Neural progenitor cell (in vitro differentiated cells): ENCODE results near the gene GSDME. TPM values are rescaled to one million over a fixed set of nuclear protein-coding genes. Genes with fewer than 3 reads are reported as not detected.
A peak's percentile ranks its signal among the peaks of the same experiment; 100 is the strongest.

Experiments used
- DNase-seq: peaks from one replicate; pipeline ENCODE4 v3.0.0-alpha.2; 2016; ENCODE audit warnings: low spot score
- H2AFZ ChIP-seq: fragments of 200-600 bp; sonication (generic); replicated peaks from 2 replicates; pipeline ENCODE4 v1.6.1; 2016; ENCODE audit warnings: antibody characterized with exemption
- H3F3A ChIP-seq: fragments of 200-600 bp; sonication (generic); 2 replicates; pipeline ENCODE4 v1.6.1; 2016; ENCODE audit warnings: antibody characterized with exemption, low read depth
- H3K27ac ChIP-seq: fragments of 200-600 bp; sonication (generic); 2 replicates; pipeline ENCODE4 v1.5.1; 2016; ENCODE audit warnings: mild to moderate bottlenecking
- H3K27me3 ChIP-seq: fragments of 200-600 bp; sonication (generic); 2 replicates; pipeline ENCODE4 v1.6.1; 2016; ENCODE audit warnings: mild to moderate bottlenecking, moderate library complexity
- H3K36me3 ChIP-seq: fragments of 200-600 bp; sonication (generic); 2 replicates; pipeline ENCODE4 v1.5.1; 2016
- H3K4me1 ChIP-seq: fragments of 200-600 bp; sonication (generic); 2 replicates; pipeline ENCODE4 v1.6.1; 2016; ENCODE audit warnings: mixed run types
- H3K4me2 ChIP-seq: fragments of 200-600 bp; sonication (generic); 2 replicates; pipeline ENCODE4 v1.6.1; 2016
- H3K4me3 ChIP-seq: fragments of 200-600 bp; sonication (generic); 2 replicates; pipeline ENCODE4 v1.5.1; 2016
- H3K79me2 ChIP-seq: fragments of 200-600 bp; sonication (generic); 2 replicates; pipeline ENCODE4 v1.6.1; 2016; ENCODE audit warnings: low read depth
- H3K9ac ChIP-seq: fragments of 200-600 bp; sonication (generic); 2 replicates; pipeline ENCODE4 v1.6.1; 2016
- H3K9me3 ChIP-seq: fragments of 200-600 bp; sonication (generic); 2 replicates; pipeline ENCODE4 v1.5.1; 2016; ENCODE audit warnings: low read depth
- H4K20me1 ChIP-seq: fragments of 200-600 bp; sonication (generic); 2 replicates; pipeline ENCODE4 v1.6.1; 2016; ENCODE audit warnings: low read depth
- H3K27ac Mint-ChIP-seq: 3 replicates; pipeline ENCODE4 v1.8.0; 2021; ENCODE audit warnings: mixed read lengths
- H3K27me3 Mint-ChIP-seq: 2 replicates; pipeline ENCODE4 v1.8.0; 2022; ENCODE audit warnings: low read depth, mild to moderate bottlenecking, inconsistent platforms, moderate library complexity, mixed read lengths; ENCODE audit not compliant: insufficient read depth
- H3K36me3 Mint-ChIP-seq: 3 replicates; pipeline ENCODE4 v1.8.0; 2021; ENCODE audit warnings: mixed read lengths
- H3K4me1 Mint-ChIP-seq: 3 replicates; pipeline ENCODE4 v1.8.0; 2021; ENCODE audit warnings: mixed read lengths
- H3K4me3 Mint-ChIP-seq: 3 replicates; pipeline ENCODE4 v1.8.0; 2021; ENCODE audit warnings: mild to moderate bottlenecking, moderate library complexity, mixed read lengths
- H3K9me3 Mint-ChIP-seq: 3 replicates; pipeline ENCODE4 v1.8.0; 2020; ENCODE audit warnings: mixed read lengths
- CTCF ChIP-seq: fragments of 200-600 bp; sonication (generic); IDR thresholded peaks from 2 replicates; pipeline ENCODE4 v1.5.1; 2017; ENCODE audit warnings: antibody characterized with exemption, mild to moderate bottlenecking
- EZH2 ChIP-seq: fragments of 200-600 bp; sonication (generic); IDR thresholded peaks from 2 replicates; pipeline ENCODE4 v1.6.1; 2017; ENCODE audit warnings: antibody characterized with exemption, mild to moderate bottlenecking, moderate library complexity
- EZH2phosphoT487 ChIP-seq: fragments of 200-600 bp; sonication (generic); IDR thresholded peaks from 2 replicates; pipeline ENCODE4 v1.6.1; 2017; ENCODE audit warnings: antibody characterized with exemption
- total RNA-seq: library from RNA; depleted of rRNA; stranded (reverse); fragments of >200 nt; gene quantifications from 2 replicates; pipeline ENCODE4 v1.2.3, GENCODE V29; 2015; ENCODE audit warnings: low replicate concordance

Gene GSDME
- total RNA-seq, 1 donor from 2014 or later: 15.5 TPM

- no peak overlapping the region for H3K4me2 ChIP-seq
- Mint-ChIP-seq H3K27ac (no peak overlapping the region), H3K36me3 (peaks cover 16% of the 10 kb centered on the region), H3K4me1 (peaks cover 10% of the 10 kb centered on the region), H3K27me3 (no peaks in the 10 kb centered on the region), H3K9me3 (peaks cover 7% of the 10 kb centered on the region), H3K4me3 (no peak overlapping the region)
- no peak overlapping the region for H3K27ac ChIP-seq
- no peaks in the 10 kb centered on the region for H3K79me2 ChIP-seq
- H3K9ac ChIP-seq: no peak overlapping the region
- no peak overlapping the region for H2AFZ ChIP-seq
- no peak overlapping the region for H3K4me3 ChIP-seq
- no peak for DNase-seq
- TF ChIP-seq EZH2phosphoT487 (no peak), CTCF (no peak), EZH2 (no peak)
- H3K27me3 ChIP-seq: no peaks in the 10 kb centered on the region
- H3K9me3 ChIP-seq: no peaks in the 10 kb centered on the region
- H3K4me1 ChIP-seq: peaks cover 13% of the 10 kb centered on the region
- no peaks in the 10 kb centered on the region for H4K20me1 ChIP-seq
- no peaks in the 10 kb centered on the region for H3F3A ChIP-seq
- no peaks in the 10 kb centered on the region for H3K36me3 ChIP-seq
Observed at GRCh38 chr7:24657980-24658379, 99.3 kb downstream of the GSDME start.

GRCh38 chr7:24656608-24657007 lies 100.7 kb downstream of the GSDME start:
- Mint-ChIP-seq H3K9me3 (peaks cover 7% of the 10 kb centered on the region), H3K4me1 (peaks cover 10% of the 10 kb centered on the region), H3K36me3 (peaks cover 16% of the 10 kb centered on the region), H3K27ac (no peak overlapping the region), H3K27me3 (no peaks in the 10 kb centered on the region), H3K4me3 (no peak overlapping the region)
- H3K4me1 ChIP-seq: peaks cover 13% of the 10 kb centered on the region
- no peak for TF ChIP-seq EZH2
- TF ChIP-seq CTCF: no peak
- no peak for TF ChIP-seq EZH2phosphoT487
- no peaks in the 10 kb centered on the region for H3K79me2 ChIP-seq
- peak overlapping the region; percentile 36 for H3K27ac ChIP-seq
- H3K4me2 ChIP-seq: peak overlapping the region; percentile 45
- H3K9me3 ChIP-seq: no peaks in the 10 kb centered on the region
- no peaks in the 10 kb centered on the region for H3K27me3 ChIP-seq
- no peak overlapping the region for H3K9ac ChIP-seq
- no peak overlapping the region for H2AFZ ChIP-seq
- no peak overlapping the region for H3K4me3 ChIP-seq
- H4K20me1 ChIP-seq: no peaks in the 10 kb centered on the region
- no peaks in the 10 kb centered on the region for H3F3A ChIP-seq
- peak; percentile 68 for DNase-seq
- H3K36me3 ChIP-seq: no peaks in the 10 kb centered on the region

- Histone ChIP-seq H3K9ac (no peak overlapping the region), H3K4me2 (no peak overlapping the region), H3K9me3 (no peaks in the 10 kb centered on the region), H4K20me1 (no peaks in the 10 kb centered on the region), H3K27me3 (no peaks in the 10 kb centered on the region), H2AFZ (no peak overlapping the region), H3F3A (no peaks in the 10 kb centered on the region), H3K36me3 (no peaks in the 10 kb centered on the region), H3K4me1 (peaks cover 13% of the 10 kb centered on the region), H3K4me3 (no peak overlapping the region), H3K79me2 (peaks cover 2% of the 10 kb centered on the region), H3K27ac (no peak overlapping the region)
- no peak overlapping the region for H3K27ac Mint-ChIP-seq
- peaks cover 15% of the 10 kb centered on the region for H3K36me3 Mint-ChIP-seq
- H3K4me1 Mint-ChIP-seq: peaks cover 10% of the 10 kb centered on the region
- no peak for TF ChIP-seq EZH2
- no peak for TF ChIP-seq CTCF
- no peak for TF ChIP-seq EZH2phosphoT487
- no peak overlapping the region for H3K4me3 Mint-ChIP-seq
- DNase-seq: no peak
- H3K9me3 Mint-ChIP-seq: peaks cover 5% of the 10 kb centered on the region
- H3K27me3 Mint-ChIP-seq: no peaks in the 10 kb centered on the region
Observed at GRCh38 chr7:24654305-24654704, 103.0 kb downstream of the GSDME start.
